Measurements from ENCODE around the gene SLC35F3. TPM values are rescaled to one million over a fixed set of nuclear protein-coding genes. Genes with fewer than 3 reads are reported as not detected.

SLC35F3 gene
- total RNA-seq, 1 experiment from 2014 or later: 0.94 TPM

DNA sequence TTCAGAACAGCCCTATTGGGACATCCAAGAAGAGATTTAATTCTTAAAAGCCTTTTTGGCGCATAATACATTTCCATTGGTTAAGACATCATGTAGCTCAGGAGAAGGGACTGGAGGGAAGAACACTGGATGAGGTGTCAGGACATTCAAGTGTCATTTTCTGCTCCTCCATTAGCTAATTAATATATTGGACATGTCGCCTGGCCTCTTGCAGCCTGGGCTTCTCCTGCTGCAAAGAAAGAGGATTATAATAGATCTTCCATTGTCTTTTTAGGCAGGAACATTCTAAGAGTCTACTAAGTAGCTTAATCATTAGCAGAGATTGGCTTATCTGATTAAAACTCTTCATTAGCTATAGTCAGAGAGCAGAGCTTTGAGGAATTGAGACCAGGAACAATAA lies 317.1 kb downstream of the SLC35F3 start:
- ATAC-seq (no peak), DNase-seq (ENCODE audit: low spot score) (no peak)
- POLR2A ChIA-PET: no interaction called here
- H3K4me3 Mint-ChIP-seq: no peak overlapping the region
- TF ChIP-seq, protein P1, sequence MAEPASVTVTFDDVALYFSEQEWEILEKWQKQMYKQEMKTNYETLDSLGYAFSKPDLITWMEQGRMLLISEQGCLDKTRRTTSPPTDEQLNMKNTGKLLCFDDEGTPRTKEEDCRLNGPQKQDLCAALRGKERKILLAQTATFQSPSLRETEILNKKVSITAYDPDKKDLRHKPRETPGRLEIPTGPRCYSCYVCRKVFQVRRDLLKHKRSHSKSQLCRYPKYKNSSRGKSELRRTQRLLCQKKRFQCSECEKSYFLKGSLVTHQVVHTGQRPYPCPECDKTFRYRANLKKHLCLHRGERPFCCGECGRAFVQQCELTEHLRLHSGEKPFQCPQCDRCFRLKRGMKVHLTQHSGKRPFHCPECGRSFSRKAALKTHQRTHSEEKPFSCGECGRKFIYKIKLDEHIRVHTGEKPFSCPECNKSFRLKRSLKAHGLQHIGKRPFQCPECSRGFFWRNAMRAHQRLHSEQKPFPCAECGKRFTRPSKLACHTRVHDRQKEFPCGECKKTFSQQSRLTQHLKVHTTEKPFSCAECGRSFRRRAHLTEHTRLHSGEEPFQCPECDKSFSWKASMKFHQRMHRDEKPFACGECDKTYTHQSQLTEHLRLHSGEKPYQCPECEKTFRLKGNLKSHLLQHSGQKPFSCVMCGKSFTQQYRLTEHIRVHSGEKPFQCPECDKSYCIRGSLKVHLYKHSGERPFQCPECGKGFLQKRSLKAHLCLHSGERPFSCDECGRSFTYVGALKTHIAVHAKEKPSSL (CRISPR knock-in tag; conservative IDR thresholded peaks at IDR 0.05): no peak
- TF ChIP-seq, protein P2, sequence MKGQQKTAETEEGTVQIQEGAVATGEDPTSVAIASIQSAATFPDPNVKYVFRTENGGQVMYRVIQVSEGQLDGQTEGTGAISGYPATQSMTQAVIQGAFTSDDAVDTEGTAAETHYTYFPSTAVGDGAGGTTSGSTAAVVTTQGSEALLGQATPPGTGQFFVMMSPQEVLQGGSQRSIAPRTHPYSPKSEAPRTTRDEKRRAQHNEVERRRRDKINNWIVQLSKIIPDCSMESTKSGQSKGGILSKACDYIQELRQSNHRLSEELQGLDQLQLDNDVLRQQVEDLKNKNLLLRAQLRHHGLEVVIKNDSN (CRISPR knock-in tag; IDR thresholded peaks at IDR 0.05): no peak
- TF ChIP-seq, protein P3, sequence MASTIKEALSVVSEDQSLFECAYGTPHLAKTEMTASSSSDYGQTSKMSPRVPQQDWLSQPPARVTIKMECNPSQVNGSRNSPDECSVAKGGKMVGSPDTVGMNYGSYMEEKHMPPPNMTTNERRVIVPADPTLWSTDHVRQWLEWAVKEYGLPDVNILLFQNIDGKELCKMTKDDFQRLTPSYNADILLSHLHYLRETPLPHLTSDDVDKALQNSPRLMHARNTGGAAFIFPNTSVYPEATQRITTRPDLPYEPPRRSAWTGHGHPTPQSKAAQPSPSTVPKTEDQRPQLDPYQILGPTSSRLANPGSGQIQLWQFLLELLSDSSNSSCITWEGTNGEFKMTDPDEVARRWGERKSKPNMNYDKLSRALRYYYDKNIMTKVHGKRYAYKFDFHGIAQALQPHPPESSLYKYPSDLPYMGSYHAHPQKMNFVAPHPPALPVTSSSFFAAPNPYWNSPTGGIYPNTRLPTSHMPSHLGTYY (CRISPR knock-in tag; IDR thresholded peaks at IDR 0.05): no peak
- TF ChIP-seq, protein P4, sequence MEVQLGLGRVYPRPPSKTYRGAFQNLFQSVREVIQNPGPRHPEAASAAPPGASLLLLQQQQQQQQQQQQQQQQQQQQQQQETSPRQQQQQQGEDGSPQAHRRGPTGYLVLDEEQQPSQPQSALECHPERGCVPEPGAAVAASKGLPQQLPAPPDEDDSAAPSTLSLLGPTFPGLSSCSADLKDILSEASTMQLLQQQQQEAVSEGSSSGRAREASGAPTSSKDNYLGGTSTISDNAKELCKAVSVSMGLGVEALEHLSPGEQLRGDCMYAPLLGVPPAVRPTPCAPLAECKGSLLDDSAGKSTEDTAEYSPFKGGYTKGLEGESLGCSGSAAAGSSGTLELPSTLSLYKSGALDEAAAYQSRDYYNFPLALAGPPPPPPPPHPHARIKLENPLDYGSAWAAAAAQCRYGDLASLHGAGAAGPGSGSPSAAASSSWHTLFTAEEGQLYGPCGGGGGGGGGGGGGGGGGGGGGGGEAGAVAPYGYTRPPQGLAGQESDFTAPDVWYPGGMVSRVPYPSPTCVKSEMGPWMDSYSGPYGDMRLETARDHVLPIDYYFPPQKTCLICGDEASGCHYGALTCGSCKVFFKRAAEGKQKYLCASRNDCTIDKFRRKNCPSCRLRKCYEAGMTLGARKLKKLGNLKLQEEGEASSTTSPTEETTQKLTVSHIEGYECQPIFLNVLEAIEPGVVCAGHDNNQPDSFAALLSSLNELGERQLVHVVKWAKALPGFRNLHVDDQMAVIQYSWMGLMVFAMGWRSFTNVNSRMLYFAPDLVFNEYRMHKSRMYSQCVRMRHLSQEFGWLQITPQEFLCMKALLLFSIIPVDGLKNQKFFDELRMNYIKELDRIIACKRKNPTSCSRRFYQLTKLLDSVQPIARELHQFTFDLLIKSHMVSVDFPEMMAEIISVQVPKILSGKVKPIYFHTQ (CRISPR knock-in tag; IDR thresholded peaks at IDR 0.05): no peak
- TF ChIP-seq ATF1 (CRISPR knock-in tag; IDR thresholded peaks at IDR 0.05) (no peak), ZNF671 (CRISPR knock-in tag; IDR thresholded peaks at IDR 0.05) (no peak), FOXJ3 (CRISPR knock-in tag; IDR thresholded peaks at IDR 0.05; ENCODE audit: borderline replicate concordance) (no peak), KAT7 (CRISPR knock-in tag; IDR thresholded peaks at IDR 0.05; ENCODE audit: borderline replicate concordance) (no peak), TEAD4 (CRISPR knock-in tag; IDR thresholded peaks at IDR 0.05) (no peak), TEAD1 (CRISPR knock-in tag; IDR thresholded peaks at IDR 0.05) (no peak), ZNF263 (CRISPR knock-in tag; IDR thresholded peaks at IDR 0.05; ENCODE audit: low read depth) (no peak), ZNF121 (CRISPR knock-in tag; IDR thresholded peaks at IDR 0.05) (no peak), ZNF423 (CRISPR knock-in tag; IDR thresholded peaks at IDR 0.05) (no peak), TP53 (CRISPR knock-in tag; IDR thresholded peaks at IDR 0.05) (no peak), SOX15 (CRISPR knock-in tag; IDR thresholded peaks at IDR 0.05) (no peak), JAZF1 (CRISPR knock-in tag; IDR thresholded peaks at IDR 0.05) (no peak), EMX1 (CRISPR knock-in tag; IDR thresholded peaks at IDR 0.05) (no peak)
- TF ChIP-seq, protein P5, sequence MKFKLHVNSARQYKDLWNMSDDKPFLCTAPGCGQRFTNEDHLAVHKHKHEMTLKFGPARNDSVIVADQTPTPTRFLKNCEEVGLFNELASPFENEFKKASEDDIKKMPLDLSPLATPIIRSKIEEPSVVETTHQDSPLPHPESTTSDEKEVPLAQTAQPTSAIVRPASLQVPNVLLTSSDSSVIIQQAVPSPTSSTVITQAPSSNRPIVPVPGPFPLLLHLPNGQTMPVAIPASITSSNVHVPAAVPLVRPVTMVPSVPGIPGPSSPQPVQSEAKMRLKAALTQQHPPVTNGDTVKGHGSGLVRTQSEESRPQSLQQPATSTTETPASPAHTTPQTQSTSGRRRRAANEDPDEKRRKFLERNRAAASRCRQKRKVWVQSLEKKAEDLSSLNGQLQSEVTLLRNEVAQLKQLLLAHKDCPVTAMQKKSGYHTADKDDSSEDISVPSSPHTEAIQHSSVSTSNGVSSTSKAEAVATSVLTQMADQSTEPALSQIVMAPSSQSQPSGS (CRISPR knock-in tag; IDR thresholded peaks at IDR 0.05; ENCODE audit: borderline replicate concordance, low read depth): no peak
- TF ChIP-seq, protein P6, sequence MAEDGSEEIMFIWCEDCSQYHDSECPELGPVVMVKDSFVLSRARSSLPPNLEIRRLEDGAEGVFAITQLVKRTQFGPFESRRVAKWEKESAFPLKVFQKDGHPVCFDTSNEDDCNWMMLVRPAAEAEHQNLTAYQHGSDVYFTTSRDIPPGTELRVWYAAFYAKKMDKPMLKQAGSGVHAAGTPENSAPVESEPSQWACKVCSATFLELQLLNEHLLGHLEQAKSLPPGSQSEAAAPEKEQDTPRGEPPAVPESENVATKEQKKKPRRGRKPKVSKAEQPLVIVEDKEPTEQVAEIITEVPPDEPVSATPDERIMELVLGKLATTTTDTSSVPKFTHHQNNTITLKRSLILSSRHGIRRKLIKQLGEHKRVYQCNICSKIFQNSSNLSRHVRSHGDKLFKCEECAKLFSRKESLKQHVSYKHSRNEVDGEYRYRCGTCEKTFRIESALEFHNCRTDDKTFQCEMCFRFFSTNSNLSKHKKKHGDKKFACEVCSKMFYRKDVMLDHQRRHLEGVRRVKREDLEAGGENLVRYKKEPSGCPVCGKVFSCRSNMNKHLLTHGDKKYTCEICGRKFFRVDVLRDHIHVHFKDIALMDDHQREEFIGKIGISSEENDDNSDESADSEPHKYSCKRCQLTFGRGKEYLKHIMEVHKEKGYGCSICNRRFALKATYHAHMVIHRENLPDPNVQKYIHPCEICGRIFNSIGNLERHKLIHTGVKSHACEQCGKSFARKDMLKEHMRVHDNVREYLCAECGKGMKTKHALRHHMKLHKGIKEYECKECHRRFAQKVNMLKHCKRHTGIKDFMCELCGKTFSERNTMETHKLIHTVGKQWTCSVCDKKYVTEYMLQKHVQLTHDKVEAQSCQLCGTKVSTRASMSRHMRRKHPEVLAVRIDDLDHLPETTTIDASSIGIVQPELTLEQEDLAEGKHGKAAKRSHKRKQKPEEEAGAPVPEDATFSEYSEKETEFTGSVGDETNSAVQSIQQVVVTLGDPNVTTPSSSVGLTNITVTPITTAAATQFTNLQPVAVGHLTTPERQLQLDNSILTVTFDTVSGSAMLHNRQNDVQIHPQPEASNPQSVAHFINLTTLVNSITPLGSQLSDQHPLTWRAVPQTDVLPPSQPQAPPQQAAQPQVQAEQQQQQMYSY (CRISPR knock-in tag; IDR thresholded peaks at IDR 0.05): no peak
- TF ChIP-seq, protein P7, sequence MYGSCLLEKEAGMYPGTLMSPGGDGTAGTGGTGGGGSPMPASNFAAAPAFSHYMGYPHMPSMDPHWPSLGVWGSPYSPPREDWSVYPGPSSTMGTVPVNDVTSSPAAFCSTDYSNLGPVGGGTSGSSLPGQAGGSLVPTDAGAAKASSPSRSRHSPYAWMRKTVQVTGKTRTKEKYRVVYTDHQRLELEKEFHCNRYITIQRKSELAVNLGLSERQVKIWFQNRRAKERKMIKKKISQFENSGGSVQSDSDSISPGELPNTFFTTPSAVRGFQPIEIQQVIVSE (CRISPR knock-in tag; IDR thresholded peaks at IDR 0.05; ENCODE audit: borderline replicate concordance): no peak
- peaks cover 22% of the 10 kb centered on the region for H3K4me1 Mint-ChIP-seq
- CTCF ChIA-PET: interaction anchor here (0.9 to 1.8 kb wide), 5 partner anchors 9 to 101 kb away, joined by 3 to 9 read pairs (median 3); no protein-coding TSS in a partner anchor
- no peak overlapping the region for H3K27ac Mint-ChIP-seq
- peaks cover 15% of the 10 kb centered on the region for H3K27me3 Mint-ChIP-seq (ENCODE audit: low read depth)
- no peaks in the 10 kb centered on the region for H3K36me3 Mint-ChIP-seq
- H3K9me3 Mint-ChIP-seq: no peaks in the 10 kb centered on the region
